ENCODE results near the gene MINDY2.

- TF ChIP-seq CTCF (IDR thresholded peaks at IDR 0.05) (no peak), SIN3A (IDR thresholded peaks at IDR 0.05; ENCODE audit: borderline replicate concordance, insufficient read depth, low read depth, low read length) (no peak)
Measured at GRCh38 chr15:58856086-58856485, 85.0 kb downstream of the MINDY2 start.
